Measurements from ENCODE around the gene AHCTF1.

GRCh38 chr1:246921481-246921880, 10.3 kb downstream of the AHCTF1 start:
- TF ChIP-seq CTCF (IDR thresholded peaks at IDR 0.05) (no peak), POLR2A (IDR thresholded peaks at IDR 0.05) (no peak)
